Neural cell (in vitro differentiated cells): ENCODE measurements around the gene SBNO1. TPM values are rescaled to one million over a fixed set of nuclear protein-coding genes. Genes with fewer than 3 reads are reported as not detected.

ENCODE experiments used
- H2AFZ ChIP-seq: fragments of 200-600, 300-800 bp; sonication (generic), shearing (Covaris generic); 2 replicates; pipeline ENCODE4 v1.6.0; 2014; ENCODE audit warnings: low read depth, mild to moderate bottlenecking, antibody characterized with exemption, low read length, moderate library complexity
- H3F3A ChIP-seq: fragments of 200-600 bp; shearing (Covaris generic); 2 replicates; pipeline ENCODE4 v1.6.1; 2016; ENCODE audit warnings: mild to moderate bottlenecking, moderate library complexity, mixed read lengths, antibody characterized with exemption, low read length; ENCODE audit not compliant: insufficient read depth, poor library complexity, severe bottlenecking
- H3K27ac ChIP-seq: fragments of 200-600, 300-800 bp; sonication (generic), shearing (Covaris generic); 2 replicates; pipeline ENCODE4 v1.5.1; 2014; ENCODE audit warnings: mild to moderate bottlenecking, low read length, moderate library complexity
- H3K27me3 ChIP-seq: fragments of 300-800, 200-600 bp; sonication (generic), shearing (Covaris generic); 2 replicates; pipeline ENCODE4 v1.6.0; 2014; ENCODE audit warnings: mild to moderate bottlenecking, low read depth, low read length, moderate library complexity; ENCODE audit not compliant: insufficient read depth
- H3K36me3 ChIP-seq: fragments of 300-800, 200-600 bp; sonication (generic), shearing (Covaris generic); 2 replicates; pipeline ENCODE4 v1.5.1; 2014; ENCODE audit warnings: mild to moderate bottlenecking, antibody characterized with exemption, low read length, moderate library complexity; ENCODE audit not compliant: insufficient read depth
- H3K4me2 ChIP-seq: fragments of 300-800, 200-600 bp; sonication (generic), shearing (Covaris generic); 2 replicates; pipeline ENCODE4 v1.6.0; 2014; ENCODE audit warnings: mild to moderate bottlenecking, low read length
- H3K4me3 ChIP-seq: fragments of 300-800, 200-600 bp; sonication (generic), shearing (Covaris generic); 2 replicates; pipeline ENCODE4 v1.5.1; 2014; ENCODE audit warnings: mild to moderate bottlenecking, low read length, moderate library complexity
- H3K79me2 ChIP-seq: fragments of 200-600 bp; shearing (Covaris generic); replicated peaks from 2 replicates; pipeline ENCODE4 v1.6.0; 2014; ENCODE audit warnings: mild to moderate bottlenecking, low read length, moderate library complexity; ENCODE audit not compliant: insufficient read depth
- H3K9ac ChIP-seq: fragments of 300-800, 200-600 bp; sonication (generic), shearing (Covaris generic); 2 replicates; pipeline ENCODE4 v1.6.1; 2016; ENCODE audit warnings: mild to moderate bottlenecking, low read length, mixed read lengths
- H3K9me2 ChIP-seq: fragments of 200-600 bp; shearing (Covaris generic); 2 replicates; pipeline ENCODE4 v1.6.1; 2016; ENCODE audit warnings: mild to moderate bottlenecking, low read length, mixed read lengths; ENCODE audit not compliant: insufficient read depth
- H3K9me3 ChIP-seq: fragments of 200-600, 300-800 bp; sonication (generic), shearing (Covaris generic); 2 replicates; pipeline ENCODE4 v1.6.1; 2016; ENCODE audit warnings: mild to moderate bottlenecking, mixed run types, low read length, moderate library complexity, mixed read lengths
- H4K20me1 ChIP-seq: fragments of 200-600 bp; shearing (Covaris generic); 2 replicates; pipeline ENCODE4 v1.6.1; 2016; ENCODE audit warnings: mild to moderate bottlenecking, mixed run types; ENCODE audit not compliant: insufficient read depth
- CTCF ChIP-seq: fragments of 450-650 bp; IDR thresholded peaks from 2 replicates; pipeline ENCODE4 v1.5.1; 2014; ENCODE audit warnings: antibody characterized with exemption, mild to moderate bottlenecking, moderate library complexity; ENCODE audit not compliant: poor library complexity, severe bottlenecking
- EP300 ChIP-seq: fragments of 450-650 bp; conservative IDR thresholded peaks from 2 replicates; pipeline ENCODE4 v1.6.1; 2014; ENCODE audit warnings: antibody characterized with exemption, mild to moderate bottlenecking, moderate library complexity; ENCODE audit not compliant: poor library complexity, severe bottlenecking
- EZH2 ChIP-seq: fragments of 200-600, 300-800 bp; shearing (Covaris generic), sonication (generic); IDR thresholded peaks from 2 replicates; pipeline ENCODE4 v1.6.1; 2014; ENCODE audit warnings: antibody characterized with exemption, low read length, borderline replicate concordance, mild to moderate bottlenecking; ENCODE audit not compliant: insufficient read depth, poor library complexity, severe bottlenecking
- MXI1 ChIP-seq: fragments of 450-650 bp; conservative IDR thresholded peaks from 2 replicates; pipeline ENCODE4 v1.6.1; 2014; ENCODE audit warnings: antibody characterized with exemption, mild to moderate bottlenecking; ENCODE audit not compliant: poor library complexity, severe bottlenecking
- POLR2AphosphoS5 ChIP-seq: IDR thresholded peaks from 2 replicates; pipeline ENCODE4 v1.6.1; 2012
- RAD21 ChIP-seq: fragments of 450-650 bp; conservative IDR thresholded peaks from 2 replicates; pipeline ENCODE4 v1.6.1; 2014; ENCODE audit warnings: antibody characterized with exemption, mild to moderate bottlenecking, moderate library complexity
- REST ChIP-seq: IDR thresholded peaks from 2 replicates; pipeline ENCODE4 v1.6.1; 2012; ENCODE audit warnings: borderline replicate concordance
- SMC3 ChIP-seq: fragments of 450-650 bp; conservative IDR thresholded peaks from 2 replicates; pipeline ENCODE4 v1.6.1; 2014; ENCODE audit warnings: antibody characterized with exemption, mild to moderate bottlenecking, moderate library complexity; ENCODE audit not compliant: poor library complexity
- TAF1 ChIP-seq: IDR thresholded peaks from 2 replicates; pipeline ENCODE4 v1.6.1; 2012; ENCODE audit warnings: low read depth
- polyA plus RNA-seq: library from polyadenylated mRNA; depleted of rRNA; stranded (reverse); fragments of >200 nt; gene quantifications from 2 replicates; pipeline ENCODE4 v1.2.3, GENCODE V29; 2014

SBNO1 gene
- polyA plus RNA-seq, 1 donor from 2014 or later: 17.9 TPM

GRCh38 chr12:123395236-123395635, 30.6 kb upstream of the SBNO1 start:
- Histone ChIP-seq H3K27ac (no peak overlapping the region), H4K20me1 (no peaks in the 10 kb centered on the region), H3K9me3 (no peaks in the 10 kb centered on the region), H3K27me3 (no peaks in the 10 kb centered on the region), H3K36me3 (peaks cover 9% of the 10 kb centered on the region), H3K9ac (no peak overlapping the region), H3F3A (no peaks in the 10 kb centered on the region), H3K9me2 (no peaks in the 10 kb centered on the region), H3K4me2 (no peak overlapping the region), H2AFZ (no peak overlapping the region), H3K79me2 (peaks cover 3% of the 10 kb centered on the region), H3K4me3 (no peak overlapping the region)
- TF ChIP-seq RAD21: no peak
- TF ChIP-seq POLR2AphosphoS5: no peak
- no peak for TF ChIP-seq CTCF
- no peak for TF ChIP-seq TAF1
- TF ChIP-seq SMC3: no peak
- TF ChIP-seq MXI1: no peak
- TF ChIP-seq EP300: no peak
- no peak for TF ChIP-seq REST
- no peak for TF ChIP-seq EZH2

- H3K9me3 ChIP-seq: no peaks in the 10 kb centered on the region
- H3K9ac ChIP-seq: no peak overlapping the region
- no peak overlapping the region for H3K4me2 ChIP-seq
- no peak overlapping the region for H3K27ac ChIP-seq
- no peak for TF ChIP-seq EP300
- TF ChIP-seq SMC3: no peak
- no peak for TF ChIP-seq TAF1
- TF ChIP-seq CTCF: no peak
- TF ChIP-seq EZH2: no peak
- TF ChIP-seq POLR2AphosphoS5: no peak
- no peak for TF ChIP-seq REST
- no peak for TF ChIP-seq MXI1
- no peak for TF ChIP-seq RAD21
- no peaks in the 10 kb centered on the region for H3F3A ChIP-seq
- H4K20me1 ChIP-seq: no peaks in the 10 kb centered on the region
- no peaks in the 10 kb centered on the region for H3K9me2 ChIP-seq
- H3K79me2 ChIP-seq: peaks cover 8% of the 10 kb centered on the region
- no peaks in the 10 kb centered on the region for H3K27me3 ChIP-seq
- H3K36me3 ChIP-seq: peaks cover 9% of the 10 kb centered on the region
- no peak overlapping the region for H3K4me3 ChIP-seq
- no peak overlapping the region for H2AFZ ChIP-seq
These were observed 29.1 kb upstream of the SBNO1 start for GRCh38 chr12:123393747-123394146.
